ENCODE measurements around the gene CFAP161.

Gene CFAP161

GRCh38 chr15:81182756-81183438, 48.8 kb downstream of the CFAP161 start:
- no peak for DNase-seq (ENCODE audit: low read depth)

GRCh38 chr15:81183439-81183775, 49.3 kb downstream of the CFAP161 start:
- no peak for TF ChIP-seq CTCF (conservative IDR thresholded peaks at IDR 0.05; ENCODE audit: low read depth, low read length)
- DNase-seq (ENCODE audit: low read depth) = no peak
- H3K4me3 ChIP-seq (ENCODE audit: low read depth, low read length) = no peak overlapping the region

More at GRCh38 chr15:81182756-81183438, 48.8 kb downstream of the CFAP161 start:
- H3K4me3 ChIP-seq (ENCODE audit: low read depth, low read length) = peak overlapping the region; percentile 24
- peak; percentile 36 for TF ChIP-seq CTCF (conservative IDR thresholded peaks at IDR 0.05; ENCODE audit: low read depth, low read length)

- H3K4me3 ChIP-seq (ENCODE audit: low read depth, low read length) = no peak overlapping the region
- no peak for DNase-seq (ENCODE audit: low read depth)
- no peak for TF ChIP-seq CTCF (conservative IDR thresholded peaks at IDR 0.05; ENCODE audit: low read depth, low read length)
These were observed 50.1 kb downstream of the CFAP161 start for GRCh38 chr15:81184188-81184587.

GRCh38 chr15:81185631-81186295, 51.7 kb downstream of the CFAP161 start:
- TF ChIP-seq CTCF (conservative IDR thresholded peaks at IDR 0.05; ENCODE audit: low read depth, low read length) = no peak
- no peak for DNase-seq (ENCODE audit: low read depth)
- H3K4me3 ChIP-seq (ENCODE audit: low read depth, low read length) = no peak overlapping the region

GRCh38 chr15:81188354-81188753, 54.3 kb downstream of the CFAP161 start:
- no peak for DNase-seq (ENCODE audit: low read depth)
- H3K4me3 ChIP-seq (ENCODE audit: low read depth, low read length) = no peak overlapping the region
- TF ChIP-seq CTCF (conservative IDR thresholded peaks at IDR 0.05; ENCODE audit: low read depth, low read length) = no peak

- TF ChIP-seq CTCF (conservative IDR thresholded peaks at IDR 0.05; ENCODE audit: low read depth, low read length) = no peak
- no peak overlapping the region for H3K4me3 ChIP-seq (ENCODE audit: low read depth, low read length)
- peak; percentile 97 for DNase-seq (ENCODE audit: low read depth)
These were observed 55.7 kb downstream of the CFAP161 start for GRCh38 chr15:81189583-81190283.
